Activated CD8-positive, alpha-beta T cell treated with anti-CD3 and anti-CD28 coated beads for 36 hours (primary cell): ENCODE data around the gene COA5. TPM values are rescaled to one million over a fixed set of nuclear protein-coding genes. Genes with fewer than 3 reads are reported as not detected.
A peak's percentile ranks its signal among the peaks of the same experiment; 100 is the strongest.

Source experiments
- ATAC-seq: fragments of 200-7000 bp; cut with Tn5 transposase; one replicate; pipeline ENCODE4 v1.10.0; 2021; ENCODE audit warnings: mild to moderate bottlenecking, moderate library complexity
- CTCF ChIA-PET: fragments of 350-600 bp; sonication (Branson Sonifier 250); formaldehyde crosslinking; loops from one replicate; lab custom pipeline; 2021; ENCODE audit warnings: antibody characterized with exemption; lab: Charles Lee
- POLR2A ChIA-PET: fragments of 350-600 bp; sonication (Branson Sonifier 250); formaldehyde crosslinking; loops from one replicate; lab custom pipeline; 2021; ENCODE audit warnings: antibody characterized with exemption; lab: Charles Lee
- DNase-seq: peaks from one replicate; pipeline ENCODE4 v3.0.0-alpha.2; 2020
- H3K27ac Mint-ChIP-seq: one replicate; pipeline ENCODE4 v1.8.0; 2021; ENCODE audit warnings: mild to moderate bottlenecking, mixed read lengths
- H3K27me3 Mint-ChIP-seq: one replicate; pipeline ENCODE4 v1.8.0; 2021; ENCODE audit warnings: mixed read lengths
- H3K36me3 Mint-ChIP-seq: one replicate; pipeline ENCODE4 v1.8.0; 2021; ENCODE audit warnings: low read depth, mixed read lengths
- H3K4me1 Mint-ChIP-seq: one replicate; pipeline ENCODE4 v1.8.0; 2021; ENCODE audit warnings: low read depth, mixed read lengths
- H3K4me3 Mint-ChIP-seq: one replicate; pipeline ENCODE4 v1.8.0; 2021; ENCODE audit warnings: mild to moderate bottlenecking, moderate library complexity, mixed read lengths
- H3K9me3 Mint-ChIP-seq: one replicate; pipeline ENCODE4 v1.8.0; 2021; ENCODE audit warnings: mixed read lengths
- CTCF ChIP-seq: fragments of 200-600 bp; IDR thresholded peaks from one replicate; pipeline ENCODE4 v1.8.0; 2022; ENCODE audit warnings: antibody characterized with exemption, mild to moderate bottlenecking
- intact Hi-C: fragments of 100-400 bp; cut with micrococcal nuclease; formaldehyde crosslinking; loops from one replicate; pipeline ENCODE4 v1.10.0; 2022
- total RNA-seq, 2 experiments: library from RNA; stranded (reverse); gene quantifications; one replicate each; pipeline ENCODE4 v1.2.3, GENCODE V29; 2021

COA5 gene
- total RNA-seq, 2 experiments from 2014 or later = 27.5 to 32.7 TPM

- peak overlapping the region; percentile 4 for H3K27ac Mint-ChIP-seq
- H3K36me3 Mint-ChIP-seq = peaks cover 26% of the 10 kb centered on the region
- no peak for ATAC-seq
- intact Hi-C loops = no loop called here
- CTCF ChIA-PET = no interaction called here
- no peak for DNase-seq
- H3K4me3 Mint-ChIP-seq = no peak overlapping the region
- TF ChIP-seq CTCF = no peak
- H3K4me1 Mint-ChIP-seq = peaks cover 5% of the 10 kb centered on the region
- no peaks in the 10 kb centered on the region for H3K9me3 Mint-ChIP-seq
- no peaks in the 10 kb centered on the region for H3K27me3 Mint-ChIP-seq
- POLR2A ChIA-PET = no interaction called here
These were observed 42.4 kb downstream of the COA5 start for GRCh38 chr2:98565941-98566340.

DNA sequence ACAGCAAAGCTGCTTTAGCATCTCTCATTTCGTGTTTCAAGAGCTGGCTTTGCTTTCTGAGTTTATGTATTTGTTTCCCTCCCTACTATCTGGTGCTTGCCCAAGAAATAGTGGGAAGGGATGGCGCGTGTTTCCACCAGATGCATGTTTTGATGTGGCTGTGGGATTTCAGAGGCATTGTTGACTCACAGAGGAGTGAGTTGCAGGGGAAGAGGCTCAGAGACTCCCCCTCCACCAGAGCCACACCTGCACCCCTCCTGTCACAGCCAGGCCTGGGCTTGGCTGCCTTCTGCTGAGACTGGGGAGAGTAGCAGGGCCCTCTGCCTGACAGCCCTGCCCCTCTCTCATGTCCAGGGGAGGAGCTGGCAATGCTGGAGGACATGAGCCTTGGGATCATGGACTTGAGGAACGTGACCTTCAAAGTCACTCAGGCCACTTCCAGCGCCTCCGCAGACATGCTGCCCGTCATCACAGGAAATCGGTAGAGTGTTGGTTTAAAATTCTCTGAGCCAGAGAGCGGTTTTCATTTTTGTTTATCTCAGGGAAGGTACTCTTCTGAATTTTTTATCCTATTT lies 42.9 kb downstream of the COA5 start:
- H3K4me3 Mint-ChIP-seq = no peak overlapping the region
- intact Hi-C loops = no loop called here
- no peak for DNase-seq
- H3K36me3 Mint-ChIP-seq = peaks cover 27% of the 10 kb centered on the region
- ChIA-PET CTCF (no interaction called here), POLR2A (no interaction called here)
- no peak for ATAC-seq
- TF ChIP-seq CTCF = no peak
- H3K27me3 Mint-ChIP-seq = no peaks in the 10 kb centered on the region
- H3K27ac Mint-ChIP-seq = peak overlapping the region; percentile 6
- H3K4me1 Mint-ChIP-seq = peaks cover 5% of the 10 kb centered on the region
- no peaks in the 10 kb centered on the region for H3K9me3 Mint-ChIP-seq

DNA sequence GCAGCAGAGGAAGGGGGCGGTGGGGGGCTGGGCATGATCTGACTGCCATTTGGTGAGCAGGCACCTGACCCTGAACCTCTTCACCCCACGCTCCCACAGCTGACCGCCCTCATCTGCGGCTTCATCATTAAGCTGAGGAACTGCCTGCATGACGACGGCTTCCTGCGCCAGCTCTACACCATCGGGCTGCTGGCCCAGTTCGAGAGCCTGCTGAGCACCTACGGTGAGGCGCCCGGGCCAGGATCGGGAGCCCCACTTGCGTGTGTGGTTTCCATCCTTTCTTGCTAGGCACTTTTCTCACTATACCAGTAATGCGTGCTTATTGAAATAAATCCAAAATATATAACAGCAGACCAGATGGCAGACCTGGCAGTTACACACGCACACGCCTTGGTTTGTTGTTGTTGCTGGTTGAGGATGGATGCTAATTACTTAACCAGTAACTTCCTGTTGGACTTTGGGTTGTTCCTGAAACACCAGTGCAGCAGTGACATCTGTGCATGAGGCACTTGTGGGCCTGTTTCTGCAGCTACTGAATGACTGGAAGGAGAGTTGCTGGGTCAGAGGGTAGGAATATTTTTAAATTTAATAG lies 43.7 kb downstream of the COA5 start:
- H3K9me3 Mint-ChIP-seq = no peaks in the 10 kb centered on the region
- no peaks in the 10 kb centered on the region for H3K27me3 Mint-ChIP-seq
- peaks cover 10% of the 10 kb centered on the region for H3K4me1 Mint-ChIP-seq
- TF ChIP-seq CTCF = no peak
- intact Hi-C loops = no loop called here
- ATAC-seq = no peak
- no peak for DNase-seq
- ChIA-PET CTCF (no interaction called here), POLR2A (no interaction called here)
- H3K4me3 Mint-ChIP-seq = no peak overlapping the region
- H3K36me3 Mint-ChIP-seq = peaks cover 24% of the 10 kb centered on the region
- no peak overlapping the region for H3K27ac Mint-ChIP-seq

- ChIA-PET POLR2A (no interaction called here), CTCF (interaction anchor here (0.8 kb wide), 1 partner anchor 756 kb away, joined by 3 read pairs; no protein-coding TSS in a partner anchor)
- TF ChIP-seq CTCF = no peak
- Mint-ChIP-seq H3K36me3 (peaks cover 31% of the 10 kb centered on the region), H3K27me3 (no peaks in the 10 kb centered on the region), H3K4me3 (no peak overlapping the region), H3K9me3 (no peaks in the 10 kb centered on the region), H3K4me1 (peaks cover 22% of the 10 kb centered on the region), H3K27ac (no peak overlapping the region)
- no peak for ATAC-seq
- intact Hi-C loops = no loop called here
- DNase-seq = no peak
These were observed 44.9 kb downstream of the COA5 start for GRCh38 chr2:98563394-98563793.

DNA sequence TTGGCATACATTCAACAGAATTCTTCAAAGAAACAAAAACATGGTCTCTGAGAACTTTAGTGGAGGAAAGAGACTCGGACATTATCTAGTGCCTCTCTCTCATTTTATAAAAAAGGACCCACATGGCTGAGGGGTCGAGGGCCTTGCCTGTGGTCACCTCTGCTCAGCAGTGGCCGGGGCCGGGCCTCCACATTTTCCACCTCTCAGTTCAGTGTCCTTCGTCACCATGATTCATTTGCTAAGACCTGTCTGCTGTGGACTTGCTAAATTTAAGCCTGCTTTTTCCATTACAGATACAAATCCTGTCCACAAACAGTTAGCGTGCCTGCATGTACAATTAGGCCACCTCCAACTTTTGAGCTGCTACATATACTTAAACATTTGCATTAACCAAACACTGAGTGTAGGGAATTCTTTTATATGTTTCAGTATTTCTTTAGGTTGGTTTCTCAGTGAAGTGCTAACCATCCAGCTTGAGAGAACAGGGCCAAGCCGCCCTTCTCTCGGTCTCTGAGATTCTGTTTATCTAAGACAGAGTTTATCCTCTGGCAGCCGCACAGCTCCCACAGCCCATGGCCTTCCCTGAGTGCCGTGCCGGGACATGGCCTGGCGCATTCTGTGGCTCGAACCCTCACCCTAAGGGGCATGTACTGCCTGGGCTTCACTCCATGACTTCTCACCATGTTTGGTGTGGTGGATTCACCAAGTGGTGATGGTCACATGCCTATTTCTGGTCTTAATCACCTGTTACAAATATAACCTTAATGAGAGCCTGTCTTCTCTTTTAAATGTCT lies 46.2 kb downstream of the COA5 start:
- H3K27me3 Mint-ChIP-seq = no peaks in the 10 kb centered on the region
- intact Hi-C loops = no loop called here
- ChIA-PET POLR2A (no interaction called here), CTCF (interaction anchor here (1.0 kb wide), 1 partner anchor 149 kb away, joined by 4 read pairs; no protein-coding TSS in a partner anchor)
- H3K4me3 Mint-ChIP-seq = no peak overlapping the region
- peaks cover 34% of the 10 kb centered on the region for H3K4me1 Mint-ChIP-seq
- TF ChIP-seq CTCF = no peak
- ATAC-seq (no peak), DNase-seq (no peak)
- peak overlapping the region; percentile 50 for H3K27ac Mint-ChIP-seq
- peaks cover 38% of the 10 kb centered on the region for H3K36me3 Mint-ChIP-seq
- H3K9me3 Mint-ChIP-seq = no peaks in the 10 kb centered on the region
